NB4 (cell line): ENCODE results near the gene CCNB1.

Experiments used
- MYC ChIP-seq: IDR thresholded peaks from 2 replicates; pipeline ENCODE4 v1.6.1; 2011; ENCODE audit warnings: low read depth, low read length
- TF ChIP-seq, protein P1 (sequence below): IDR thresholded peaks from one replicate; pipeline ENCODE4 v1.5.1; 2012; ENCODE audit warnings: low read depth, low read length

DNA sequence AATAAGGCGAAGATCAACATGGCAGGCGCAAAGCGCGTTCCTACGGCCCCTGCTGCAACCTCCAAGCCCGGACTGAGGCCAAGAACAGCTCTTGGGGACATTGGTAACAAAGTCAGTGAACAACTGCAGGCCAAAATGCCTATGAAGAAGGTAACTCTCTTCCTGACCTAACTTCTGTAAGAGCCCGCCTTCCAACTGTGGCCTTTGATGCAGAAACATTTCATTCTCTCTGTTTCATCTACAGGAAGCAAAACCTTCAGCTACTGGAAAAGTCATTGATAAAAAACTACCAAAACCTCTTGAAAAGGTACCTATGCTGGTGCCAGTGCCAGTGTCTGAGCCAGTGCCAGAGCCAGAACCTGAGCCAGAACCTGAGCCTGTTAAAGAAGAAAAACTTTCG lies 979 bp downstream of the CCNB1 start:
- TF ChIP-seq MYC = no peak
- TF ChIP-seq, protein P1, sequence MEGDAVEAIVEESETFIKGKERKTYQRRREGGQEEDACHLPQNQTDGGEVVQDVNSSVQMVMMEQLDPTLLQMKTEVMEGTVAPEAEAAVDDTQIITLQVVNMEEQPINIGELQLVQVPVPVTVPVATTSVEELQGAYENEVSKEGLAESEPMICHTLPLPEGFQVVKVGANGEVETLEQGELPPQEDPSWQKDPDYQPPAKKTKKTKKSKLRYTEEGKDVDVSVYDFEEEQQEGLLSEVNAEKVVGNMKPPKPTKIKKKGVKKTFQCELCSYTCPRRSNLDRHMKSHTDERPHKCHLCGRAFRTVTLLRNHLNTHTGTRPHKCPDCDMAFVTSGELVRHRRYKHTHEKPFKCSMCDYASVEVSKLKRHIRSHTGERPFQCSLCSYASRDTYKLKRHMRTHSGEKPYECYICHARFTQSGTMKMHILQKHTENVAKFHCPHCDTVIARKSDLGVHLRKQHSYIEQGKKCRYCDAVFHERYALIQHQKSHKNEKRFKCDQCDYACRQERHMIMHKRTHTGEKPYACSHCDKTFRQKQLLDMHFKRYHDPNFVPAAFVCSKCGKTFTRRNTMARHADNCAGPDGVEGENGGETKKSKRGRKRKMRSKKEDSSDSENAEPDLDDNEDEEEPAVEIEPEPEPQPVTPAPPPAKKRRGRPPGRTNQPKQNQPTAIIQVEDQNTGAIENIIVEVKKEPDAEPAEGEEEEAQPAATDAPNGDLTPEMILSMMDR = no peak
